ENCODE data around the gene F2RL1.
A peak's percentile ranks its signal among the peaks of the same experiment; 100 is the strongest.

F2RL1 gene

GRCh38 chr5:76820526-76820890 is 1.7 kb downstream of the F2RL1 start:
- POLR2A ChIA-PET, result interaction anchor here (0.6 to 1.5 kb wide), 4 partner anchors 17 to 83 kb away, joined by 3 to 4 read pairs (median 3); no protein-coding TSS in a partner anchor

GRCh38 chr5:76821136-76821535 is 2.3 kb downstream of the F2RL1 start:
- peaks cover 0 to 3% of the 10 kb centered on the region in 2 experiments; a peak in 1 of 3 replicates for H3K36me3 ChIP-seq (ENCODE audit: control insufficient read depth in 2 of 2, insufficient read depth in 1 of 2, low read length in 2 of 2)
- CTCF ChIA-PET, result interaction anchor here (1.1 to 1.6 kb wide), 2 partner anchors 21 to 219 kb away, joined by 3 to 4 read pairs; no protein-coding TSS in a partner anchor
- H3K27ac ChIP-seq (ENCODE audit: extremely low read depth, low read depth, low read length), result no peak overlapping the region
- no peak for TF ChIP-seq ZNF600 (tag by site-specific recombination; IDR thresholded peaks at IDR 0.05)
- TF ChIP-seq, protein P1, sequence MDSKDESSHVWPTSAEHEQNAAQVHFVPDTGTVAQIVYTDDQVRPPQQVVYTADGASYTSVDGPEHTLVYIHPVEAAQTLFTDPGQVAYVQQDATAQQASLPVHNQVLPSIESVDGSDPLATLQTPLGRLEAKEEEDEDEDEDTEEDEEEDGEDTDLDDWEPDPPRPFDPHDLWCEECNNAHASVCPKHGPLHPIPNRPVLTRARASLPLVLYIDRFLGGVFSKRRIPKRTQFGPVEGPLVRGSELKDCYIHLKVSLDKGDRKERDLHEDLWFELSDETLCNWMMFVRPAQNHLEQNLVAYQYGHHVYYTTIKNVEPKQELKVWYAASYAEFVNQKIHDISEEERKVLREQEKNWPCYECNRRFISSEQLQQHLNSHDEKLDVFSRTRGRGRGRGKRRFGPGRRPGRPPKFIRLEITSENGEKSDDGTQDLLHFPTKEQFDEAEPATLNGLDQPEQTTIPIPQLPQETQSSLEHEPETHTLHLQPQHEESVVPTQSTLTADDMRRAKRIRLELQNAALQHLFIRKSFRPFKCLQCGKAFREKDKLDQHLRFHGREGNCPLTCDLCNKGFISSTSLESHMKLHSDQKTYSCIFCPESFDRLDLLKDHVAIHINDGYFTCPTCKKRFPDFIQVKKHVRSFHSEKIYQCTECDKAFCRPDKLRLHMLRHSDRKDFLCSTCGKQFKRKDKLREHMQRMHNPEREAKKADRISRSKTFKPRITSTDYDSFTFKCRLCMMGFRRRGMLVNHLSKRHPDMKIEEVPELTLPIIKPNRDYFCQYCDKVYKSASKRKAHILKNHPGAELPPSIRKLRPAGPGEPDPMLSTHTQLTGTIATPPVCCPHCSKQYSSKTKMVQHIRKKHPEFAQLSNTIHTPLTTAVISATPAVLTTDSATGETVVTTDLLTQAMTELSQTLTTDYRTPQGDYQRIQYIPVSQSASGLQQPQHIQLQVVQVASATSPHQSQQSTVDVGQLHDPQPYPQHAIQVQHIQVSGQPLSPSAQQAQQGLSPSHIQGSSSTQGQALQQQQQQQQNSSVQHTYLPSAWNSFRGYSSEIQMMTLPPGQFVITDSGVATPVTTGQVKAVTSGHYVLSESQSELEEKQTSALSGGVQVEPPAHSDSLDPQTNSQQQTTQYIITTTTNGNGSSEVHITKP (tag by site-specific recombination; IDR thresholded peaks at IDR 0.05), result 0 out of 2 replicates have a peak, but pooled peaks have one; percentile 23
- peaks cover 4% of the 10 kb centered on the region for H3K4me1 ChIP-seq (ENCODE audit: control insufficient read depth, insufficient read depth, low read length)
- no peaks in the 10 kb centered on the region for H3K9me3 ChIP-seq (ENCODE audit: control insufficient read depth, insufficient read depth, low read depth, low read length)
- POLR2A ChIA-PET, result interaction anchor here (0.7 to 1.2 kb wide), 2 partner anchors 30 to 213 kb away, joined by 3 read pairs; no protein-coding TSS in a partner anchor
- H3K4me3 ChIP-seq (ENCODE audit: low read depth, low read length), result peak overlapping the region; percentile 65

More at GRCh38 chr5:76820526-76820890, 1.7 kb downstream of the F2RL1 start:
- no peak for TF ChIP-seq ZNF19 (tag by site-specific recombination; IDR thresholded peaks at IDR 0.05; ENCODE audit: low read depth)
- no peak for TF ChIP-seq ZSCAN5A (tag by site-specific recombination; IDR thresholded peaks at IDR 0.05)
- no peak for TF ChIP-seq ZNF843 (tag by site-specific recombination; IDR thresholded peaks at IDR 0.05)
- no peak for TF ChIP-seq ZNF211 (tag by site-specific recombination; IDR thresholded peaks at IDR 0.05; ENCODE audit: low read depth)
- TF ChIP-seq ZNF600 (tag by site-specific recombination; IDR thresholded peaks at IDR 0.05), result no peak
- no peak for TF ChIP-seq ZNF398 (tag by site-specific recombination; IDR thresholded peaks at IDR 0.05)
- no peak for TF ChIP-seq TCF7L2 (IDR thresholded peaks at IDR 0.05; ENCODE audit: borderline replicate concordance, low read depth, low read length)
- TF ChIP-seq ZNF776 (tag by site-specific recombination; IDR thresholded peaks at IDR 0.05; ENCODE audit: borderline replicate concordance), result no peak
- no peak for TF ChIP-seq YY1 (tag by site-specific recombination; IDR thresholded peaks at IDR 0.05)
- no peak for TF ChIP-seq ZNF112 (tag by site-specific recombination; IDR thresholded peaks at IDR 0.05)
- no peak for TF ChIP-seq ZNF354C (tag by site-specific recombination; IDR thresholded peaks at IDR 0.05; ENCODE audit: borderline replicate concordance, low read depth)
- no peak for TF ChIP-seq ZNF791 (tag by site-specific recombination; IDR thresholded peaks at IDR 0.05)
- H3K4me1 ChIP-seq (ENCODE audit: control insufficient read depth, insufficient read depth, low read length), result peaks cover 4% of the 10 kb centered on the region
- no peaks in the 10 kb centered on the region for H3K9me3 ChIP-seq (ENCODE audit: control insufficient read depth, insufficient read depth, low read depth, low read length)
- peak overlapping the region; percentile 65 for H3K4me3 ChIP-seq (ENCODE audit: low read depth, low read length)
- H3K36me3 ChIP-seq (ENCODE audit: control insufficient read depth in 2 of 2, insufficient read depth in 1 of 2, low read length in 2 of 2), result peaks cover 0 to 3% of the 10 kb centered on the region in 2 experiments; a peak in 1 of 3 replicates
- CTCF ChIA-PET, result interaction anchor here (0.6 to 1.6 kb wide), 4 partner anchors 16 to 219 kb away, joined by 3 to 4 read pairs (median 3); no protein-coding TSS in a partner anchor
- H3K27ac ChIP-seq (ENCODE audit: extremely low read depth, low read depth, low read length), result no peak overlapping the region; the same call in 1 of the 2 replicates
